ENCODE measurements around the gene MAP3K21. TPM values are rescaled to one million over a fixed set of nuclear protein-coding genes. Genes with fewer than 3 reads are reported as not detected.

Gene MAP3K21
- total RNA-seq, 1 donor from 2014 or later: 0.50 TPM

- ATAC-seq (no peak), DNase-seq (no peak)
- intact Hi-C loops (cut with micrococcal nuclease): no loop called here
Observed at GRCh38 chr1:233355841-233356704, 28.5 kb downstream of the MAP3K21 start.

GRCh38 chr1:233356705-233356987 lies 29.1 kb downstream of the MAP3K21 start:
- intact Hi-C loops (cut with micrococcal nuclease): no loop called here
- ATAC-seq (no peak), DNase-seq (no peak)

GRCh38 chr1:233357595-233358397 lies 30.3 kb downstream of the MAP3K21 start:
- intact Hi-C loops (cut with micrococcal nuclease): no loop called here

GRCh38 chr1:233359431-233359830 lies 31.9 kb downstream of the MAP3K21 start:
- intact Hi-C loops (cut with micrococcal nuclease): no loop called here
- no peak for ATAC-seq
- DNase-seq: no peak

More at GRCh38 chr1:233357595-233358397, 30.3 kb downstream of the MAP3K21 start:
- DNase-seq (no peak), ATAC-seq (no peak)

GRCh38 chr1:233359905-233360304 lies 32.4 kb downstream of the MAP3K21 start:
- no peak for ATAC-seq
- intact Hi-C loops (cut with micrococcal nuclease): no loop called here

GRCh38 chr1:233360525-233361102 lies 33.1 kb downstream of the MAP3K21 start:
- intact Hi-C loops (cut with micrococcal nuclease): no loop called here
- no peak for DNase-seq
- ATAC-seq: no peak

More at GRCh38 chr1:233359905-233360304, 32.4 kb downstream of the MAP3K21 start:
- DNase-seq: no peak

- no peak for DNase-seq
- intact Hi-C loops (cut with micrococcal nuclease): no loop called here
- ATAC-seq: no peak
Observed at GRCh38 chr1:233361876-233362275, 34.4 kb downstream of the MAP3K21 start.

- no peak for ATAC-seq
- intact Hi-C loops (cut with micrococcal nuclease): no loop called here
- DNase-seq: no peak
Observed at GRCh38 chr1:233362743-233363142, 35.2 kb downstream of the MAP3K21 start.

GRCh38 chr1:233364026-233364425 lies 36.5 kb downstream of the MAP3K21 start:
- ATAC-seq: no peak
- intact Hi-C loops (cut with micrococcal nuclease): no loop called here
- DNase-seq: no peak

GRCh38 chr1:233364695-233365539 lies 37.4 kb downstream of the MAP3K21 start:
- no peak for ATAC-seq
- intact Hi-C loops (cut with micrococcal nuclease): no loop called here
- no peak for DNase-seq

GRCh38 chr1:233366575-233366974 lies 39.1 kb downstream of the MAP3K21 start:
- ATAC-seq (no peak), DNase-seq (no peak)
- intact Hi-C loops (cut with micrococcal nuclease): no loop called here

GRCh38 chr1:233367057-233367803 lies 39.7 kb downstream of the MAP3K21 start:
- DNase-seq (no peak), ATAC-seq (no peak)
- intact Hi-C loops (cut with micrococcal nuclease): no loop called here

- no peak for DNase-seq
- intact Hi-C loops (cut with micrococcal nuclease): no loop called here
- no peak for ATAC-seq
Observed at GRCh38 chr1:233368106-233368788, 40.7 kb downstream of the MAP3K21 start.

GRCh38 chr1:233368789-233369130 lies 41.2 kb downstream of the MAP3K21 start:
- ATAC-seq: no peak
- intact Hi-C loops (cut with micrococcal nuclease): no loop called here

GRCh38 chr1:233372218-233373120 lies 44.9 kb downstream of the MAP3K21 start:
- intact Hi-C loops (cut with micrococcal nuclease): no loop called here
- ATAC-seq (no peak), DNase-seq (no peak)

More at GRCh38 chr1:233368789-233369130, 41.2 kb downstream of the MAP3K21 start:
- no peak for DNase-seq

GRCh38 chr1:233373226-233373625 lies 45.7 kb downstream of the MAP3K21 start:
- ATAC-seq (no peak), DNase-seq (no peak)
- intact Hi-C loops (cut with micrococcal nuclease): no loop called here

GRCh38 chr1:233375653-233376052 lies 48.1 kb downstream of the MAP3K21 start:
- no peak for DNase-seq
- ATAC-seq: no peak
- intact Hi-C loops (cut with micrococcal nuclease): no loop called here

Measured in left ventricle myocardium superior (tissue), 1 donor.